Measurements from ENCODE around the gene SALL1. TPM values are rescaled to one million over a fixed set of nuclear protein-coding genes. Genes with fewer than 3 reads are reported as not detected.
A peak's percentile ranks its signal among the peaks of the same experiment; 100 is the strongest.

The SALL1 gene
- total and polyA plus RNA-seq, 2 of the 8 experiments (the other 6 are each of a cell fraction or from before 2014, with no cell fraction given) = 33.7 to 56.8 TPM

DNA sequence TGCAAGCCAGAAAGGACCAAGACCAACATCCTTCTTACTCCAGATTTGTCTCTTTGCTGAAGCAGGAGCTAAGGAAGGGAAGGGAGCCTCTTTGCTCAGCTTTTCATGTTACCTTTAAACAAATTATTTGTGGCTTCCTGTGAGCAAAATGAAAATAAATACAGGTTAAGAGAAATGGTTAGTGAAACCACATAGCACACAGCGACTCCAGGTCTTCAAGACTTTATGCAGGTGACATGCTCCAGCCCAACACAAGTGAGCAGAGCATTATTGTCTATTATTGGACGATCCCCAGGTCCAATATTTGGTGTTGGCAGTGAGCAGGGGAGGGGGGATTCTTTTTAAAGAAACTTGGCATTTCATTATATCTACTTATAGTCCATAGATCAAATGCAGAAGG is 53.3 kb downstream of the SALL1 start:
- 74% methylated on average over 2 of the region's 2 CpGs; no CpG with 5 or more reads in 1 of the 2 experiments for WGBS, 2 experiments (ENCODE audit: extremely low coverage in 1 of 2, insufficient coverage in 1 of 2, insufficient read length in 1 of 2, insufficient replicate concordance in 2 of 2, low coverage in 1 of 2, low lambda C conversion rate in 2 of 2, missing lambda C conversion rate in 1 of 2)
- H3K79me1 ChIP-seq (ENCODE audit: low read depth, low read length) = no peaks in the 10 kb centered on the region
- TF ChIP-seq RBBP5 (IDR thresholded peaks at IDR 0.05; ENCODE audit: borderline replicate concordance, low read depth, low read length) (no peak), SP4 (IDR thresholded peaks at IDR 0.05; ENCODE audit: low read length) (no peak), SUZ12 (IDR thresholded peaks at IDR 0.05; ENCODE audit: low read length) (no peak), TBP (IDR thresholded peaks at IDR 0.05; ENCODE audit: low read depth, low read length) (no peak), TAF7 (optimal IDR thresholded peaks at IDR 0.05; ENCODE audit: borderline replicate concordance, low read depth, low read length) (no peak), NANOG (IDR thresholded peaks at IDR 0.05; ENCODE audit: insufficient read depth, low read depth, low read length, poor library complexity, severe bottlenecking) (no peak), CTCF (IDR thresholded peaks at IDR 0.05; ENCODE audit: control extremely low read depth in 1 of 3, insufficient read depth in 1 of 3, low read depth in 1 of 3, low read length in 3 of 3) (no peak), YY1 (IDR thresholded peaks at IDR 0.05; ENCODE audit: low read depth, low read length) (no peak), CTBP2 (IDR thresholded peaks at IDR 0.05; ENCODE audit: borderline replicate concordance, insufficient read depth, insufficient read length, low read length) (no peak), FOSL1 (IDR thresholded peaks at IDR 0.05; ENCODE audit: insufficient read depth, low read depth, low read length) (no peak), ASH2L (IDR thresholded peaks at IDR 0.05; ENCODE audit: low read length) (no peak), BACH1 (IDR thresholded peaks at IDR 0.05; ENCODE audit: low read length) (no peak)

More for the DNA sequence above, 53.3 kb downstream of the SALL1 start:
- H3K23ac ChIP-seq (ENCODE audit: insufficient read length) = no peak overlapping the region
- FAIRE-seq = no peak
- no peak overlapping the region for H4K8ac ChIP-seq (ENCODE audit: extremely low read depth, insufficient read depth, low read length)
- no peak overlapping the region for H3K27ac ChIP-seq (ENCODE audit: low read depth, low read length)
- no peaks in the 10 kb centered on the region for H4K20me1 ChIP-seq (replicated peaks in 1 of 2; ENCODE audit: control insufficient read depth in 1 of 2, insufficient read depth in 2 of 2, low read length in 2 of 2)
- no peak overlapping the region for H3K4ac ChIP-seq (replicated peaks; ENCODE audit: insufficient read length, low read depth, low read length)
- no peak overlapping the region for H2BK15ac ChIP-seq (ENCODE audit: low read length)
- no peaks in the 10 kb centered on the region for H3K27me3 ChIP-seq (replicated peaks in 1 of 4; ENCODE audit: control insufficient read depth in 3 of 4, extremely low read depth in 1 of 4, insufficient read depth in 3 of 4, low read length in 3 of 4)
- DNase-seq (ENCODE audit: low read depth in 1 of 2, low spot score in 2 of 2) = no peak
- no peak overlapping the region for H3K56ac ChIP-seq (replicated peaks; ENCODE audit: insufficient read length, low read depth, low read length)
- H3K9ac ChIP-seq (replicated peaks in 1 of 4; ENCODE audit: extremely low read depth in 1 of 4, low read depth in 3 of 4, low read length in 3 of 4) = no peak overlapping the region
- H3K18ac ChIP-seq (ENCODE audit: extremely low read depth, low read length) = no peak overlapping the region
- no peak overlapping the region for H4K91ac ChIP-seq (replicated peaks; ENCODE audit: insufficient read length, low read length)
- no peak overlapping the region for H3K4me2 ChIP-seq (ENCODE audit: insufficient read depth in 1 of 2, low read depth in 2 of 2, low read length in 2 of 2)
- no peak overlapping the region for H2AFZ ChIP-seq (ENCODE audit: low read length)
- no peak overlapping the region for H2BK120ac ChIP-seq (replicated peaks; ENCODE audit: low read depth, low read length)
- H3K4me1 ChIP-seq (replicated peaks in 1 of 4; ENCODE audit: control insufficient read depth in 3 of 4, insufficient read depth in 4 of 4, low read length in 3 of 4) = peaks cover 0 to 6% (median 2%) of the 10 kb centered on the region in 4 experiments; a peak in 4 of 7 replicates
- no peak overlapping the region for H2BK12ac ChIP-seq (ENCODE audit: low read depth, low read length)
- H4K5ac ChIP-seq (ENCODE audit: insufficient read length, low read depth, low read length) = no peak overlapping the region
- H3K14ac ChIP-seq (ENCODE audit: insufficient read length) = no peak overlapping the region
- CTCF ChIA-PET (ENCODE audit: partially characterized antibody) = interaction anchor here (0.8 to 0.9 kb wide), 2 partner anchors 47 to 57 kb away, joined by 3 read pairs; no protein-coding TSS in a partner anchor
- H2BK5ac ChIP-seq (ENCODE audit: low read depth, low read length) = no peak overlapping the region
- POLR2A ChIA-PET (ENCODE audit: partially characterized antibody) = no interaction called here
- no peak overlapping the region for H2BK20ac ChIP-seq (ENCODE audit: low read length)
- H3K4me3 ChIP-seq (ENCODE audit: extremely low read depth in 1 of 4, insufficient read depth in 2 of 4, low read depth in 3 of 4, low read length in 4 of 4) = no peak overlapping the region
- 0 out of 2 replicates have a peak overlapping the region, but pooled peaks have one; percentile 65 for H2AK5ac ChIP-seq (ENCODE audit: low read depth, low read length)
- no peaks in the 10 kb centered on the region for H3K36me3 ChIP-seq (ENCODE audit: control insufficient read depth in 2 of 4, insufficient read depth in 4 of 4, low read length in 3 of 4)
- H3K79me2 ChIP-seq (ENCODE audit: control insufficient read depth in 1 of 2, insufficient read depth in 2 of 2, low read length in 2 of 2) = no peaks in the 10 kb centered on the region
- H3K23me2 ChIP-seq (ENCODE audit: low read depth, low read length) = no peaks in the 10 kb centered on the region
- H3K9me3 ChIP-seq (ENCODE audit: insufficient read depth in 2 of 2, low read depth in 1 of 2, low read length in 1 of 2) = no peaks in the 10 kb centered on the region

Measured in H1 (cell line).